NCI-H146 (cell line): ENCODE results near the gene PBX4.
"Not testable (repeated sequence)": the region's sequence is repeated elsewhere in the genome, so short reads cannot be mapped to it uniquely, and the experiment has no call there.

Experiments used
- DNase-seq: peaks from one replicate; lab custom pipeline; 2025; lab: John Stamatoyannopoulos, UW

PBX4 gene

DNA sequence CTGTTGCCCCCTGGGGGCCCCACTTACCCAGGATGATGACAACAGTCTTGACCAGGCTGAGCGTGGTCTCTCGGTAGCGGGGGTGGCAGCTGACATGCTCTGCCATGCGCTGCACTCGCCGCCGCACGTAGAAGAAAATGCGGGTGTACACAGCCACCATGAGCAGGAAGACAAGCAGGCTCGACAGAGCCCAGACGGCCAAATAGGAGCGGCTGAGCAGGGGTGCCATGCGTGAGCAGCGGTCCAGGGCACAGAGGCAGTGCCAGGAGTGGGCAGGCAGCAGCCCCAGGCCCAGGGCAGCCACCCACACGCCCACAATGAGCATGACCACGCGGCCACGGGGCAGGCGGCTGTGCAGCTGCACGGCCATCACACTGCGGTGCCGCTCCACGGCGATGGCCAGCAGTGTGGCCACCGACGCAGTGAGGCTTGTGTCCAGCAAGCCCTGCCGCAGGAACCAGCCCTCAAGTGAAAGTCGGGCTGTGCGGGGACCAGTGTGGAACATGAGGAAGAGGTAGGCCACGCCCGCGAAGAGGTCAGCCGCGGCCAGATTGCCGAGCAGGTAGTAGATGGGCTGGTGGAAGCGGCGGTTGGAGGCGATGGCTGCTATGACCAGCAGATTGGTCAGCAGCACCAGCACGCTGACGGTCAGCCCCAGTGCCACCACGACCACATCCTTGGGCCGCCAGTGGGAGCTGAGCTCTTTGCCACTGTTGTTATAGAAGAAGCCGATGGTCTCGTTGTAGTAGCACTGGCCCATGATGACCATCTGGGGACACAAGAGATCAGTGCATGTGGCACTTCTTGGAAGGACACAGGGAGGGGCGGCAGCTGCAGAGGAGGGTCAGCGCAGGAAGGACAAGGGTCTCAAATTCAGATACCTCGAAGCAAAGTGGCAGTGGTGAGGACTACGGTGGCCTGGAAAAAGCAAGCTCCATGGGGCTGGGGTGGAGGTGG lies 8.3 kb upstream of the PBX4 start:
- no peak for DNase-seq

- no peak for DNase-seq
Measured at GRCh38 chr19:19624032-19624570, 5.6 kb upstream of the PBX4 start.

GRCh38 chr19:19623383-19623782 lies 4.9 kb upstream of the PBX4 start:
- no peak for DNase-seq

DNA sequence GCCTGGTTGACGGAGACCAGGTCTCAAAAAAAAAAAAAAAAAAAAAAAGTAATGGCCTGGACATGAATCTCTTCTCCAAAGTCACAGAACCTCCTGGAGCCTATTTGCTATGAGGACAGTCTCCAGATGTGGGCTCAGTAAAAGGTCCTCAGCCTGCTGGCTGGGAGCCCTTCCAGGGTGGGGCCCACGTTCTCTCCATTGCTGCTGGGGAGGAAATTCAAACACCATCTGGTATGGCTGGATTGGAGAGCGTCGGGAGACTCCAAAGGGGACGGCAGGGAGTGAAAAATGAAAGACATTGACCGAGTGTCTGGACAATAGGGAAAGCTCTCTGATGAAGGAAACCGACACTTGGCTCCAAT lies 1.3 kb upstream of the PBX4 start:
- DNase-seq, result no peak

GRCh38 chr19:19619181-19619848 lies 828 bp upstream of the PBX4 start:
- DNase-seq, result peak; percentile 48

GRCh38 chr19:19615086-19615485 lies 3.4 kb downstream of the PBX4 start:
- DNase-seq, result no peak

GRCh38 chr19:19613506-19613905 lies 5.0 kb downstream of the PBX4 start:
- DNase-seq, result no peak

GRCh38 chr19:19610376-19611202 lies 7.9 kb downstream of the PBX4 start:
- no peak for DNase-seq

GRCh38 chr19:19606686-19607085 lies 11.8 kb downstream of the PBX4 start:
- not testable (repeated sequence) for DNase-seq

DNA sequence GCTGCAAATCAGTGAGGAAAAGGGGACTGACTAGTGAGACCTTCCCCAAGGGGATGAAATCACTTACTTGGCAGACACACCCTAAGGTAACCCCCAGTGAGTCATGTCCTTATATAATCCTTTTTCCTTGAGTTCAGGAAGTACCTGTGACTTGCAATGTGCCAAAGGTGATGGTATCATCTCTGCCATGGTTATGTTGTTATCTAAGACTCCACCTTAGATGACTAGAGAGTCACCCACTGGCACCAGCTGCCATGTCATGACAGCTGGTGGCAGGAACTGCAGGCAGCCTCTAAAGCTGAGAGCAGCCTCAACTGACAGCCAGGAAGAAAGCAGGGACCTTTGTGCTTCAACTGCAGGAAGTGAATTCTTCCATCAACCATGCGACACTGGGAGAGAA lies 12.5 kb downstream of the PBX4 start:
- no peak for DNase-seq

DNA sequence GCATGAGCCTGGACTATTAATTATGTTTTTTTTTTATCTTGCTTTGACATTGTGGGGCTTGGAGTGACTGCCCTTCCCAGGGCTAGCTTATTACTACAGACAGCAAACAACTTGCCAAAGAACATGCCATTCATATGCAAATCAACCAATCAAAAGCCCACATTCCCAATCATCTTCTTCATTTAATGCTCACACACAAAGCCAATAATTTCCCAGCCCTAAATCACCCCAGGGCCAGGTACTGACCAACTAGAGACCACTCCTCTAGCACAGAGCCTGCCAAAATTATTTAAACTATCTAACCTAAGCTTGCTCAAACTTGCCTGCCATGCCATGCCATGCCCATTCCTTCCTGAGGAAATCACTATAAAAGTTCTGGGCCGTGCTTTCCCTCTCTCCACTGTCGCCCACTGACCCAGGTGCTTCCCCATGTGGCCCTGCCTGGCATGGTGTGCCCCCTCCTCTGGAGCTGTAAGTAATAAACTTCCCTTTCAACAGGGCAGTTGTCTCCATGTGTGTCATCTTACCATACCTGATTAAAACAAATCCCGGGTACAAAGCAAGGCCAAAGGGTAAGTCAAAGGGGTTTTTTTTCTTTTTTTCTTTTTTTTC lies 15.7 kb downstream of the PBX4 start:
- peak; percentile 30 for DNase-seq

- no peak for DNase-seq
Measured at GRCh38 chr19:19602136-19602712, 16.3 kb downstream of the PBX4 start.

- no peak for DNase-seq
Measured at GRCh38 chr19:19600793-19601330, 17.6 kb downstream of the PBX4 start.

DNA sequence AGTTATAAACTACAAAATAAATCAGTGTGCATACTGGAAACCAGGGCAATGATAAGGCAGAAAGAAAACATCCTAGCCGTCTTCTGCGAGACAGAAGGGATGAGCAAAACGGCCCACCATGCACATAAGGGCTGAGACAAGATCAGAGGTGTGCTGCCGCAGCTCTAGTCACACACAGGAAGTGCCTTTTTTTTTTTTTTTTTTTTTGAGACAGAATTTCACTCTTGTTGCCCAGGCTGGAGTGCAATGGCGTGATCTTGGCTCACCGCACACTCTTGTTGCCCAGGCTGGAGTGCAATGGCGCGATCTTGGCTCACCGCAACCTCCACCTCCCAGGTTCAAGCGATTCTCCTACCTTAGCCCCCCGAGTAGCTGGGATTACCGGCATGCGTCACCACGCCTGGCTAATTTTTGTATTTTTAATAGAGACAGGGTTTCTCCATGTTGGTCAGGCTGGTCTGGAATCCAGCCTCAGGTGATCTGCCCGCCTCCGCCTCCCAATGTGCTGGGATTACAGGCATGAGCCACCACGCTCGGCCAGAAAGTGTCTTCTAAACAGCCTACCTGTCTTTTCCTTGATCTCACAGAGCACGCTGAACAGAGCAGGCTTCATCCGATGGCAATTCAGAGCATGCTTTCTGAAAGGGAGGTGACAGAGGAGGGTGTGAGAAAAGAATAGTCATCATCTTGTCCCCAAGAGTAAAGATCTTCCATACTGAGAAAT lies 19.6 kb downstream of the PBX4 start:
- DNase-seq, result not testable (repeated sequence)

- DNase-seq, result no peak
Measured at GRCh38 chr19:19597809-19598306, 20.6 kb downstream of the PBX4 start.

GRCh38 chr19:19595171-19595701 lies 23.3 kb downstream of the PBX4 start:
- no peak for DNase-seq

DNA sequence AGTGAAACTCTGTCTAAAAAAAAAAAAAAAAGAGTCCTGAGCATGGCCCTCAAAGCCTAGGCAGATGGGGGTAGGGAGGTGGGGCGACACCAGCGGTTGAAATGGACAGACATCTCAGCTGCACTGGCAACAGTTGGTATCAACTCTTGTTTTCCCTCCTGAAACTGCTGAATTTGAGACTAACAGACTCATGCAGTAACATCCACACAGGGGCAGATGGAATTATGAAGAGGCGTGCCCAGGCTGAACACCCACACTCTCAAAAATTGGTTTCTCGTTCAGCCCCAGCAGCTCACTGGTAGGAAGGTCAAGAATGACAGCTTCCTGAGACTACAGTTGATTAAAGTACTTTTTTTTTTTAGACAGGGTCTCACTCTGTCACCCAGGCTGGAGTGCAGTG lies 24.1 kb downstream of the PBX4 start:
- DNase-seq, result no peak

- no peak for DNase-seq
Measured at GRCh38 chr19:19592690-19593089, 25.8 kb downstream of the PBX4 start.

DNA sequence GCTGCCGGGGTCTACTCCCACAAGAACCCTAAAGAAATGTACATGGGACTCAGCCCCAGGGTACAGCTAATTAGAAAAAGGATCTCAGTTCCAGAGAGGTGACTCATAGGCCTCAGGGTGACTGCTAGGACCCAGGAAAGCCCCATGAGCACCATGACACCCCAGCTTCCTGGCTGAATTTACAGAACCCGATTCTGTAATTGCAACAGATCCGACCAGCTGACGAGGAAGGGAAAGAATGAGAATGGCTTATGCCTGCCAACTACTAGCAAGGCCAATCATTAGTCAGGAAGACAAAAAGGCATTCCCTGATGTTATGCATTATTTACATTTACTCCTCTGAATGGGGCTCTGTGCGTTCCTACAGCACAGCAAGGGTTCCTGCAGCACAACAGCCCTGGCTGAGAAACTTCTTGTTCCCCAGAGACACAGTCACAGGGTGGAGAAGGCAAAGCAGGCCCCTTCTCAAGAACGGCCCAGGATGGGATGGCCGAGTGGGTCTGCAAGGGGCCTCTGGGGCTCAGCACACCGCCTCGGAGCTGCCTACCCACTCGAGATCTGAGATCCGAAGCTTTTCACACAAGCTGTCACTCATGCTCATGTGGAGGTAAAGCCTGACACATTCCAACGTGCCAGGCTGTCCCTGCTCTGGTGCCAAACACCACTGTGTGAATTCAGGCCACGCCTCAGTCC lies 27.2 kb downstream of the PBX4 start:
- no peak for DNase-seq
